ENCODE measurements around the gene RS1. TPM values are rescaled to one million over a fixed set of nuclear protein-coding genes. Genes with fewer than 3 reads are reported as not detected.

The RS1 gene
- total RNA-seq, 1 experiment from 2014 or later: 0.08 TPM

GRCh38 chrX:18624599-18624998, 47.3 kb downstream of the RS1 start:
- no peak for DNase-seq (ENCODE audit: low read depth, low spot score)
- in situ Hi-C loops (cut with HindIII; ENCODE audit: low pct_unique_long_range_greater_than_20kb, low sequenced_read_pairs): no loop called here

- no peak for DNase-seq (ENCODE audit: low read depth, low spot score)
- in situ Hi-C loops (cut with HindIII; ENCODE audit: low pct_unique_long_range_greater_than_20kb, low sequenced_read_pairs): no loop called here
These were observed 51.6 kb downstream of the RS1 start for GRCh38 chrX:18620349-18620748.

GRCh38 chrX:18619288-18619687, 52.6 kb downstream of the RS1 start:
- in situ Hi-C loops (cut with HindIII; ENCODE audit: low pct_unique_long_range_greater_than_20kb, low sequenced_read_pairs): no loop called here
- DNase-seq (ENCODE audit: low read depth, low spot score): no peak

- DNase-seq (ENCODE audit: low read depth, low spot score): no peak
- in situ Hi-C loops (cut with HindIII; ENCODE audit: low pct_unique_long_range_greater_than_20kb, low sequenced_read_pairs): no loop called here
These were observed 54.5 kb downstream of the RS1 start for GRCh38 chrX:18617407-18617750.

GRCh38 chrX:18616688-18617406, 55.1 kb downstream of the RS1 start:
- DNase-seq (ENCODE audit: low read depth, low spot score): no peak
- in situ Hi-C loops (cut with HindIII; ENCODE audit: low pct_unique_long_range_greater_than_20kb, low sequenced_read_pairs): no loop called here

- DNase-seq (ENCODE audit: low read depth, low spot score): no peak
- in situ Hi-C loops (cut with HindIII; ENCODE audit: low pct_unique_long_range_greater_than_20kb, low sequenced_read_pairs): no loop called here
These were observed 57.8 kb downstream of the RS1 start for GRCh38 chrX:18613930-18614639.

GRCh38 chrX:18607966-18608365, 63.9 kb downstream of the RS1 start:
- in situ Hi-C loops (cut with HindIII; ENCODE audit: low pct_unique_long_range_greater_than_20kb, low sequenced_read_pairs): no loop called here
- DNase-seq (ENCODE audit: low read depth, low spot score): no peak

GRCh38 chrX:18598413-18598812, 73.5 kb downstream of the RS1 start:
- in situ Hi-C loops (cut with HindIII; ENCODE audit: low pct_unique_long_range_greater_than_20kb, low sequenced_read_pairs): no loop called here

GRCh38 chrX:18596096-18596495, 75.8 kb downstream of the RS1 start:
- in situ Hi-C loops (cut with HindIII; ENCODE audit: low pct_unique_long_range_greater_than_20kb, low sequenced_read_pairs): no loop called here
- no peak for DNase-seq (ENCODE audit: low read depth, low spot score)

More at GRCh38 chrX:18598413-18598812, 73.5 kb downstream of the RS1 start:
- DNase-seq (ENCODE audit: low read depth, low spot score): no peak

GRCh38 chrX:18594079-18594478, 77.8 kb downstream of the RS1 start:
- no peak for DNase-seq (ENCODE audit: low read depth, low spot score)
- in situ Hi-C loops (cut with HindIII; ENCODE audit: low pct_unique_long_range_greater_than_20kb, low sequenced_read_pairs): no loop called here

GRCh38 chrX:18591834-18592233, 80.1 kb downstream of the RS1 start:
- in situ Hi-C loops (cut with HindIII; ENCODE audit: low pct_unique_long_range_greater_than_20kb, low sequenced_read_pairs): no loop called here
- DNase-seq (ENCODE audit: low read depth, low spot score): no peak

Other genes with a start within 250 kb of the RS1 start
- 2.9 TPM in 2 replicates for gene CDKL5, start 246.5 kb downstream of the RS1 start, total RNA-seq (2014; rRNA removed; shearing (Covaris generic))
- gene PPEF1, start 35.5 kb upstream of the RS1 start, total RNA-seq (2014; rRNA removed; shearing (Covaris generic)): 3.8 and 5.0 TPM in 2 replicates